MCF 10A (cell line): ENCODE data around the gene TRIM59. TPM values are rescaled to one million over a fixed set of nuclear protein-coding genes. Genes with fewer than 3 reads are reported as not detected.

Experiments
- BruUV-seq: library from RNA; stranded (reverse); fragments of 400-500 nt; replicated peaks from 2 replicates; lab custom pipeline; 2021; lab: Mats Ljungman, UMichigan
- CTCF ChIA-PET: fragments of 300-600 bp; sonication (Branson Sonifier 250); formaldehyde crosslinking; extraction: SDS; loops from one replicate; lab custom pipeline; 2021; ENCODE audit warnings: antibody characterized with exemption, inconsistent platforms; lab: Yijun Ruan, JAX
- POLR2A ChIA-PET: fragments of 300-600, 350-650 bp; sonication (Branson Sonifier 250); formaldehyde crosslinking; extraction: SDS; loops from one replicate; lab custom pipeline; 2020; ENCODE audit warnings: antibody characterized with exemption, inconsistent platforms; lab: Yijun Ruan, JAX
- DNase-seq: peaks from one replicate; pipeline ENCODE4 v3.0.0-alpha.2; 2018; ENCODE audit not compliant: unreplicated experiment
- H3K27ac Mint-ChIP-seq: one replicate; pipeline ENCODE4 v1.8.0; 2022; ENCODE audit warnings: mild to moderate bottlenecking, low read depth, mixed read lengths; ENCODE audit not compliant: unreplicated experiment
- H3K27me3 Mint-ChIP-seq: one replicate; pipeline ENCODE4 v1.8.0; 2022; ENCODE audit warnings: mixed read lengths; ENCODE audit not compliant: insufficient read depth, unreplicated experiment
- H3K36me3 Mint-ChIP-seq: one replicate; pipeline ENCODE4 v1.8.0; 2022; ENCODE audit warnings: mild to moderate bottlenecking, moderate library complexity, mixed read lengths; ENCODE audit not compliant: insufficient read depth, unreplicated experiment
- H3K4me1 Mint-ChIP-seq: one replicate; pipeline ENCODE4 v1.8.0; 2022; ENCODE audit warnings: mixed read lengths; ENCODE audit not compliant: insufficient read depth, unreplicated experiment
- H3K4me3 Mint-ChIP-seq: one replicate; pipeline ENCODE4 v1.8.0; 2022; ENCODE audit warnings: mild to moderate bottlenecking, moderate library complexity, mixed read lengths; ENCODE audit not compliant: unreplicated experiment
- H3K9me3 Mint-ChIP-seq: one replicate; pipeline ENCODE4 v1.8.0; 2022; ENCODE audit warnings: mixed read lengths; ENCODE audit not compliant: unreplicated experiment
- CTCF ChIP-seq: fragments of 200-600 bp; IDR thresholded peaks from one replicate; pipeline ENCODE4 v1.8.0; 2022; ENCODE audit warnings: antibody characterized with exemption, mild to moderate bottlenecking; ENCODE audit not compliant: unreplicated experiment
- intact Hi-C: fragments of 100-400 bp; cut with micrococcal nuclease; formaldehyde crosslinking; loops from 2 replicates; pipeline ENCODE4 v1.14.1; 2022
- total RNA-seq: library from RNA; stranded (reverse); gene quantifications from 2 replicates; pipeline ENCODE4 v1.2.3, GENCODE V29; 2022

TRIM59 gene
- total RNA-seq, 1 experiment from 2014 or later: 15.1 TPM

GRCh38 chr3:160486459-160486869, 36.9 kb upstream of the TRIM59 start:
- no peaks in the 10 kb centered on the region for H3K27me3 Mint-ChIP-seq
- BruUV-seq: no TSS peak
- H3K27ac Mint-ChIP-seq: no peak overlapping the region
- peak; percentile 53 for DNase-seq
- no peaks in the 10 kb centered on the region for H3K4me1 Mint-ChIP-seq
- TF ChIP-seq CTCF: peak; percentile 61
- intact Hi-C loops: loop anchor here (2.0 to 10.0 kb wide), 4 partner anchors 39 to 1222 kb away; partner anchors contain the start of gene TRIM59
- no peaks in the 10 kb centered on the region for H3K36me3 Mint-ChIP-seq
- ChIA-PET POLR2A (interaction anchor here (0.9 kb wide), 1 partner anchor 43 kb away, joined by 3 read pairs; no protein-coding TSS in a partner anchor), CTCF (interaction anchor here (0.6 to 2.2 kb wide), 10 partner anchors 8 to 438 kb away, joined by 3 to 8 read pairs (median 4); no protein-coding TSS in a partner anchor)
- no peak overlapping the region for H3K4me3 Mint-ChIP-seq
- no peaks in the 10 kb centered on the region for H3K9me3 Mint-ChIP-seq

- no peak for TF ChIP-seq CTCF
- CTCF ChIA-PET: interaction anchor here (0.6 to 1.2 kb wide), 10 partner anchors 33 to 1682 kb away, joined by 3 to 6 read pairs (median 3); partner anchors contain the start of gene TRIM59
- no TSS peak for BruUV-seq
- Mint-ChIP-seq H3K27me3 (no peaks in the 10 kb centered on the region), H3K36me3 (no peaks in the 10 kb centered on the region), H3K4me3 (no peak overlapping the region), H3K27ac (no peak overlapping the region), H3K4me1 (no peaks in the 10 kb centered on the region), H3K9me3 (no peaks in the 10 kb centered on the region)
- DNase-seq: no peak
- intact Hi-C loops: loop anchor here (10.0 kb wide), 1 partner anchor 1218 kb away; no protein-coding TSS in a partner anchor
- POLR2A ChIA-PET: no interaction called here
These were observed 33.2 kb upstream of the TRIM59 start for GRCh38 chr3:160482796-160483195.

- ChIA-PET CTCF (interaction anchor here (0.6 to 1.2 kb wide), 8 partner anchors 17 to 1222 kb away, joined by 3 to 6 read pairs (median 4); no protein-coding TSS in a partner anchor), POLR2A (interaction anchor here (0.7 to 1.1 kb wide), 2 partner anchors 8 to 33 kb away, joined by 3 read pairs; no protein-coding TSS in a partner anchor)
- intact Hi-C loops: loop anchor here (10.0 kb wide), 1 partner anchor 1217 kb away; no protein-coding TSS in a partner anchor
These were observed 32.3 kb upstream of the TRIM59 start for GRCh38 chr3:160481856-160482255.

More at GRCh38 chr3:160481856-160482255, 32.3 kb upstream of the TRIM59 start:
- no peak overlapping the region for H3K4me3 Mint-ChIP-seq
- no TSS peak for BruUV-seq
- no peak for TF ChIP-seq CTCF
- H3K36me3 Mint-ChIP-seq: no peaks in the 10 kb centered on the region
- H3K4me1 Mint-ChIP-seq: no peaks in the 10 kb centered on the region
- H3K27me3 Mint-ChIP-seq: no peaks in the 10 kb centered on the region
- no peak for DNase-seq
- no peaks in the 10 kb centered on the region for H3K9me3 Mint-ChIP-seq
- H3K27ac Mint-ChIP-seq: no peak overlapping the region
